Activated CD4-positive, alpha-beta T cell treated with anti-CD3 and anti-CD28 coated beads, Interleukin-2, amount 10 ng/mL, durations not matched to agents 24 days and 14 days (primary cell): ENCODE results near the gene SLC35F4. TPM values are rescaled to one million over a fixed set of nuclear protein-coding genes. Genes with fewer than 3 reads are reported as not detected.
"Not testable (repeated sequence)": the region's sequence is repeated elsewhere in the genome, so short reads cannot be mapped to it uniquely, and the experiment has no call there.

ENCODE experiments used
- DNase-seq: peaks from one replicate; pipeline ENCODE4 v3.0.0; 2022
- H3K27ac Mint-ChIP-seq: one replicate; pipeline ENCODE4 v1.8.0; 2022; ENCODE audit warnings: mild to moderate bottlenecking, mixed read lengths
- H3K27me3 Mint-ChIP-seq: one replicate; pipeline ENCODE4 v1.8.0; 2022; ENCODE audit warnings: mixed read lengths
- H3K36me3 Mint-ChIP-seq: one replicate; pipeline ENCODE4 v1.8.0; 2022; ENCODE audit warnings: low read depth, mild to moderate bottlenecking, mixed read lengths
- H3K4me1 Mint-ChIP-seq: one replicate; pipeline ENCODE4 v1.8.0; 2021; ENCODE audit warnings: mixed read lengths
- H3K4me3 Mint-ChIP-seq: one replicate; pipeline ENCODE4 v1.8.0; 2022; ENCODE audit warnings: mild to moderate bottlenecking, moderate library complexity, mixed read lengths
- H3K9me3 Mint-ChIP-seq: one replicate; pipeline ENCODE4 v1.8.0; 2021; ENCODE audit warnings: mixed read lengths
- intact Hi-C: fragments of 100-400 bp; cut with micrococcal nuclease; formaldehyde crosslinking; loops from one replicate; pipeline ENCODE4 v1.15.1; 2023
- total RNA-seq: library from RNA; stranded (reverse); gene quantifications from 2 replicates; pipeline ENCODE4 v1.2.3, GENCODE V29; 2022

The SLC35F4 gene
- total RNA-seq, 1 donor from 2014 or later: not detected

- H3K27me3 Mint-ChIP-seq: no peaks in the 10 kb centered on the region
- H3K27ac Mint-ChIP-seq: no peak overlapping the region
- H3K4me1 Mint-ChIP-seq: peaks cover 1% of the 10 kb centered on the region
- intact Hi-C loops: no loop called here
- no peak for DNase-seq
- H3K4me3 Mint-ChIP-seq: no peak overlapping the region
- no peaks in the 10 kb centered on the region for H3K36me3 Mint-ChIP-seq
- H3K9me3 Mint-ChIP-seq: no peaks in the 10 kb centered on the region
Observed at GRCh38 chr14:57749267-57749666, 116.6 kb downstream of the SLC35F4 start.

- DNase-seq: no peak
- H3K27ac Mint-ChIP-seq: no peak overlapping the region
- H3K36me3 Mint-ChIP-seq: no peaks in the 10 kb centered on the region
- intact Hi-C loops: no loop called here
- H3K27me3 Mint-ChIP-seq: no peaks in the 10 kb centered on the region
- H3K4me1 Mint-ChIP-seq: peaks cover 1% of the 10 kb centered on the region
- no peak overlapping the region for H3K4me3 Mint-ChIP-seq
- no peaks in the 10 kb centered on the region for H3K9me3 Mint-ChIP-seq
Observed at GRCh38 chr14:57748279-57748678, 117.6 kb downstream of the SLC35F4 start.

GRCh38 chr14:57747036-57747435, 118.9 kb downstream of the SLC35F4 start:
- no peaks in the 10 kb centered on the region for H3K27me3 Mint-ChIP-seq
- no peaks in the 10 kb centered on the region for H3K36me3 Mint-ChIP-seq
- no peak overlapping the region for H3K4me3 Mint-ChIP-seq
- intact Hi-C loops: no loop called here
- peaks cover 4% of the 10 kb centered on the region for H3K9me3 Mint-ChIP-seq
- no peak overlapping the region for H3K27ac Mint-ChIP-seq
- DNase-seq: no peak
- H3K4me1 Mint-ChIP-seq: peaks cover 1% of the 10 kb centered on the region

GRCh38 chr14:57746563-57746962, 119.3 kb downstream of the SLC35F4 start:
- intact Hi-C loops: no loop called here
- DNase-seq: no peak
- H3K27ac Mint-ChIP-seq: no peak overlapping the region
- H3K36me3 Mint-ChIP-seq: no peaks in the 10 kb centered on the region
- no peaks in the 10 kb centered on the region for H3K27me3 Mint-ChIP-seq
- peaks cover 1% of the 10 kb centered on the region for H3K4me1 Mint-ChIP-seq
- H3K4me3 Mint-ChIP-seq: no peak overlapping the region
- peaks cover 5% of the 10 kb centered on the region for H3K9me3 Mint-ChIP-seq

- intact Hi-C loops: no loop called here
- DNase-seq: no peak
- Mint-ChIP-seq H3K27ac (no peak overlapping the region), H3K36me3 (no peaks in the 10 kb centered on the region), H3K4me1 (no peaks in the 10 kb centered on the region), H3K27me3 (no peaks in the 10 kb centered on the region), H3K9me3 (peaks cover 9% of the 10 kb centered on the region), H3K4me3 (no peak overlapping the region)
Observed at GRCh38 chr14:57739516-57739915, 126.4 kb downstream of the SLC35F4 start.

- Mint-ChIP-seq H3K27me3 (no peaks in the 10 kb centered on the region), H3K27ac (no peak overlapping the region), H3K4me1 (no peaks in the 10 kb centered on the region), H3K9me3 (peaks cover 9% of the 10 kb centered on the region), H3K36me3 (no peaks in the 10 kb centered on the region), H3K4me3 (no peak overlapping the region)
- no peak for DNase-seq
- intact Hi-C loops: no loop called here
Observed at GRCh38 chr14:57737598-57737997, 128.3 kb downstream of the SLC35F4 start.

- Mint-ChIP-seq H3K4me1 (no peaks in the 10 kb centered on the region), H3K4me3 (no peak overlapping the region), H3K27ac (no peak overlapping the region), H3K36me3 (no peaks in the 10 kb centered on the region), H3K9me3 (peaks cover 3% of the 10 kb centered on the region), H3K27me3 (no peaks in the 10 kb centered on the region)
- DNase-seq: no peak
- intact Hi-C loops: no loop called here
Observed at GRCh38 chr14:57736391-57736790, 129.5 kb downstream of the SLC35F4 start.

GRCh38 chr14:57735276-57735675, 130.6 kb downstream of the SLC35F4 start:
- no peak overlapping the region for H3K27ac Mint-ChIP-seq
- H3K27me3 Mint-ChIP-seq: no peaks in the 10 kb centered on the region
- H3K4me1 Mint-ChIP-seq: no peaks in the 10 kb centered on the region
- no peaks in the 10 kb centered on the region for H3K36me3 Mint-ChIP-seq
- H3K9me3 Mint-ChIP-seq: no peaks in the 10 kb centered on the region
- no peak for DNase-seq
- H3K4me3 Mint-ChIP-seq: no peak overlapping the region
- intact Hi-C loops: no loop called here

GRCh38 chr14:57732463-57733285, 133.2 kb downstream of the SLC35F4 start:
- intact Hi-C loops: no loop called here
- Mint-ChIP-seq H3K27ac (no peak overlapping the region), H3K4me3 (no peak overlapping the region)

GRCh38 chr14:57729208-57730187, 136.4 kb downstream of the SLC35F4 start:
- no peak for DNase-seq
- intact Hi-C loops: no loop called here
- H3K9me3 Mint-ChIP-seq: peaks cover 4% of the 10 kb centered on the region
- H3K27me3 Mint-ChIP-seq: no peaks in the 10 kb centered on the region
- H3K36me3 Mint-ChIP-seq: no peaks in the 10 kb centered on the region
- no peak overlapping the region for H3K27ac Mint-ChIP-seq
- no peaks in the 10 kb centered on the region for H3K4me1 Mint-ChIP-seq
- no peak overlapping the region for H3K4me3 Mint-ChIP-seq

More at GRCh38 chr14:57732463-57733285, 133.2 kb downstream of the SLC35F4 start:
- no peaks in the 10 kb centered on the region for H3K9me3 Mint-ChIP-seq
- no peaks in the 10 kb centered on the region for H3K36me3 Mint-ChIP-seq
- DNase-seq: no peak
- no peaks in the 10 kb centered on the region for H3K27me3 Mint-ChIP-seq
- H3K4me1 Mint-ChIP-seq: no peaks in the 10 kb centered on the region

- intact Hi-C loops: no loop called here
- H3K27me3 Mint-ChIP-seq: no peaks in the 10 kb centered on the region
- DNase-seq: no peak
- H3K4me3 Mint-ChIP-seq: no peak overlapping the region
- peaks cover 8% of the 10 kb centered on the region for H3K9me3 Mint-ChIP-seq
- no peaks in the 10 kb centered on the region for H3K4me1 Mint-ChIP-seq
- no peak overlapping the region for H3K27ac Mint-ChIP-seq
- no peaks in the 10 kb centered on the region for H3K36me3 Mint-ChIP-seq
Observed at GRCh38 chr14:57725399-57726077, 140.4 kb downstream of the SLC35F4 start.

- DNase-seq, H3K4me1 Mint-ChIP-seq, H3K4me3 Mint-ChIP-seq, H3K27me3 Mint-ChIP-seq, intact Hi-C loops, H3K36me3 Mint-ChIP-seq, H3K27ac Mint-ChIP-seq: not testable (repeated sequence)
- H3K9me3 Mint-ChIP-seq: peaks cover 14% of the 10 kb centered on the region
Observed at GRCh38 chr14:57722141-57722540, 143.8 kb downstream of the SLC35F4 start.

- Mint-ChIP-seq H3K27ac (no peak overlapping the region), H3K4me3 (no peak overlapping the region), H3K4me1 (no peaks in the 10 kb centered on the region), H3K9me3 (peaks cover 3% of the 10 kb centered on the region), H3K36me3 (no peaks in the 10 kb centered on the region), H3K27me3 (no peaks in the 10 kb centered on the region)
- DNase-seq: no peak
- intact Hi-C loops: no loop called here
Observed at GRCh38 chr14:57714487-57714931, 151.4 kb downstream of the SLC35F4 start.
